ENCODE measurements around the gene PLPP3.

PLPP3 gene

GRCh38 chr1:56566994-56567393 is 12.4 kb downstream of the PLPP3 start:
- CTCF ChIA-PET, result interaction anchor here (0.6 to 1.2 kb wide), 4 partner anchors 8 to 1239 kb away, joined by 3 read pairs; no protein-coding TSS in a partner anchor
- WGBS (ENCODE audit: insufficient coverage), result 100% methylated on average over 3 of the region's 5 CpGs
- no peak for DNase-seq

GRCh38 chr1:56566061-56566744 is 13.2 kb downstream of the PLPP3 start:
- Histone ChIP-seq H3K4me3 (ENCODE audit: control insufficient read depth in 1 of 7, extremely low read depth in 1 of 7, insufficient read depth in 4 of 7, low read depth in 2 of 7, low read length in 6 of 7) (no peak overlapping the region), H3K27ac (ENCODE audit: insufficient read depth in 1 of 2, low read depth in 1 of 2, low read length in 2 of 2, poor library complexity in 1 of 2, severe bottlenecking in 2 of 2) (no peak overlapping the region), H3K36me3 (ENCODE audit: control insufficient read depth in 4 of 4, insufficient read depth in 4 of 4, low read length in 3 of 4) (no peaks in the 10 kb centered on the region), H3K27me3 (replicated peaks in 2 of 5; ENCODE audit: control insufficient read depth in 4 of 5, insufficient read depth in 5 of 5, low read length in 4 of 5) (peaks cover 0 to 2% (median 0%) of the 10 kb centered on the region in 5 experiments), H3K9me3 (ENCODE audit: control extremely low read depth in 1 of 5, control insufficient read depth in 4 of 5, insufficient read depth in 2 of 5, low read depth in 1 of 5, low read length in 4 of 5) (no peaks in the 10 kb centered on the region), H3K4me1 (ENCODE audit: control extremely low read depth in 1 of 4, control insufficient read depth in 4 of 4, insufficient read depth in 4 of 4, low read length in 3 of 4) (peaks cover 0 to 5% (median under 1%) of the 10 kb centered on the region in 4 experiments)
- 97% methylated on average over 6 of the region's 9 CpGs for WGBS (ENCODE audit: insufficient coverage)
- ChIA-PET POLR2A (no interaction called here), CTCF (interaction anchor here (0.6 to 1.2 kb wide), 3 partner anchors 9 to 1238 kb away, joined by 3 read pairs; no protein-coding TSS in a partner anchor)
- no peak for DNase-seq

More at GRCh38 chr1:56566994-56567393, 12.4 kb downstream of the PLPP3 start:
- Histone ChIP-seq H3K27ac (ENCODE audit: insufficient read depth in 1 of 2, low read depth in 1 of 2, low read length in 2 of 2, poor library complexity in 1 of 2, severe bottlenecking in 2 of 2) (no peak overlapping the region), H3K9me3 (ENCODE audit: control extremely low read depth in 1 of 5, control insufficient read depth in 4 of 5, insufficient read depth in 2 of 5, low read depth in 1 of 5, low read length in 4 of 5) (no peaks in the 10 kb centered on the region), H3K4me1 (ENCODE audit: control extremely low read depth in 1 of 4, control insufficient read depth in 4 of 4, insufficient read depth in 4 of 4, low read length in 3 of 4) (peaks cover 0 to 5% (median under 1%) of the 10 kb centered on the region in 4 experiments), H3K36me3 (ENCODE audit: control insufficient read depth in 4 of 4, insufficient read depth in 4 of 4, low read length in 3 of 4) (no peaks in the 10 kb centered on the region), H3K27me3 (replicated peaks in 2 of 5; ENCODE audit: control insufficient read depth in 4 of 5, insufficient read depth in 5 of 5, low read length in 4 of 5) (peaks cover 0 to 2% (median 0%) of the 10 kb centered on the region in 5 experiments), H3K4me3 (ENCODE audit: control insufficient read depth in 1 of 7, extremely low read depth in 1 of 7, insufficient read depth in 4 of 7, low read depth in 2 of 7, low read length in 6 of 7) (no peak overlapping the region)
- POLR2A ChIA-PET, result no interaction called here

GRCh38 chr1:56564615-56565014 is 14.7 kb downstream of the PLPP3 start:
- Histone ChIP-seq H3K36me3 (ENCODE audit: control insufficient read depth in 4 of 4, insufficient read depth in 4 of 4, low read length in 3 of 4) (no peaks in the 10 kb centered on the region), H3K4me1 (ENCODE audit: control extremely low read depth in 1 of 4, control insufficient read depth in 4 of 4, insufficient read depth in 4 of 4, low read length in 3 of 4) (peaks cover 0 to 5% (median under 1%) of the 10 kb centered on the region in 4 experiments), H3K27me3 (replicated peaks in 2 of 5; ENCODE audit: control insufficient read depth in 4 of 5, insufficient read depth in 5 of 5, low read length in 4 of 5) (peaks cover 0 to 2% (median 0%) of the 10 kb centered on the region in 5 experiments), H3K27ac (ENCODE audit: insufficient read depth in 1 of 2, low read depth in 1 of 2, low read length in 2 of 2, poor library complexity in 1 of 2, severe bottlenecking in 2 of 2) (no peak overlapping the region), H3K4me3 (ENCODE audit: control insufficient read depth in 1 of 7, extremely low read depth in 1 of 7, insufficient read depth in 4 of 7, low read depth in 2 of 7, low read length in 6 of 7) (no peak overlapping the region), H3K9me3 (ENCODE audit: control extremely low read depth in 1 of 5, control insufficient read depth in 4 of 5, insufficient read depth in 2 of 5, low read depth in 1 of 5, low read length in 4 of 5) (no peaks in the 10 kb centered on the region)
- POLR2A ChIA-PET, result no interaction called here
- CTCF ChIA-PET, result interaction anchor here (1.8 to 2.2 kb wide), 2 partner anchors 13 to 18 kb away, joined by 5 to 7 read pairs; no protein-coding TSS in a partner anchor
- WGBS (ENCODE audit: insufficient coverage), result no CpG with 5 or more reads among the region's 2 CpGs
- DNase-seq, result no peak

- Histone ChIP-seq H3K27ac (ENCODE audit: insufficient read depth in 1 of 2, low read depth in 1 of 2, low read length in 2 of 2, poor library complexity in 1 of 2, severe bottlenecking in 2 of 2) (no peak overlapping the region), H3K36me3 (ENCODE audit: control insufficient read depth in 4 of 4, insufficient read depth in 4 of 4, low read length in 3 of 4) (no peaks in the 10 kb centered on the region), H3K4me1 (ENCODE audit: control extremely low read depth in 1 of 4, control insufficient read depth in 4 of 4, insufficient read depth in 4 of 4, low read length in 3 of 4) (peaks cover 0 to 5% (median under 1%) of the 10 kb centered on the region in 4 experiments), H3K4me3 (ENCODE audit: control insufficient read depth in 1 of 7, extremely low read depth in 1 of 7, insufficient read depth in 4 of 7, low read depth in 2 of 7, low read length in 6 of 7) (no peak overlapping the region), H3K27me3 (replicated peaks in 2 of 5; ENCODE audit: control insufficient read depth in 4 of 5, insufficient read depth in 5 of 5, low read length in 4 of 5) (peaks cover 0 to 2% (median 0%) of the 10 kb centered on the region in 5 experiments), H3K9me3 (ENCODE audit: control extremely low read depth in 1 of 5, control insufficient read depth in 4 of 5, insufficient read depth in 2 of 5, low read depth in 1 of 5, low read length in 4 of 5) (no peaks in the 10 kb centered on the region)
- DNase-seq, result no peak
- ChIA-PET CTCF (interaction anchor here (1.0 to 2.2 kb wide), 4 partner anchors 11 to 154 kb away, joined by 3 to 7 read pairs (median 6); no protein-coding TSS in a partner anchor), POLR2A (no interaction called here)
- WGBS (ENCODE audit: insufficient coverage), result 70% methylated on average over 2 of the region's 3 CpGs
These were observed 15.8 kb downstream of the PLPP3 start for GRCh38 chr1:56563568-56563967.

- POLR2A ChIA-PET, result no interaction called here
- peaks cover 0 to 5% (median under 1%) of the 10 kb centered on the region in 4 experiments for H3K4me1 ChIP-seq (ENCODE audit: control extremely low read depth in 1 of 4, control insufficient read depth in 4 of 4, insufficient read depth in 4 of 4, low read length in 3 of 4)
These were observed 16.4 kb downstream of the PLPP3 start for GRCh38 chr1:56562891-56563452.

GRCh38 chr1:56561227-56562019 is 17.9 kb downstream of the PLPP3 start:
- no peak overlapping the region for H3K4me3 ChIP-seq (ENCODE audit: control insufficient read depth in 1 of 7, extremely low read depth in 1 of 7, insufficient read depth in 4 of 7, low read depth in 2 of 7, low read length in 6 of 7)
- ChIA-PET CTCF (no interaction called here), POLR2A (no interaction called here)
- peaks cover 0 to 2% (median 0%) of the 10 kb centered on the region in 5 experiments for H3K27me3 ChIP-seq (replicated peaks in 2 of 5; ENCODE audit: control insufficient read depth in 4 of 5, insufficient read depth in 5 of 5, low read length in 4 of 5)
- peaks cover 0 to 5% (median under 1%) of the 10 kb centered on the region in 4 experiments for H3K4me1 ChIP-seq (ENCODE audit: control extremely low read depth in 1 of 4, control insufficient read depth in 4 of 4, insufficient read depth in 4 of 4, low read length in 3 of 4)
- no peak overlapping the region for H3K27ac ChIP-seq (ENCODE audit: insufficient read depth in 1 of 2, low read depth in 1 of 2, low read length in 2 of 2, poor library complexity in 1 of 2, severe bottlenecking in 2 of 2)
- DNase-seq, result no peak
- WGBS (ENCODE audit: insufficient coverage), result 93% methylated on average over 2 of the region's 8 CpGs
- no peaks in the 10 kb centered on the region for H3K9me3 ChIP-seq (ENCODE audit: control extremely low read depth in 1 of 5, control insufficient read depth in 4 of 5, insufficient read depth in 2 of 5, low read depth in 1 of 5, low read length in 4 of 5)
- no peaks in the 10 kb centered on the region for H3K36me3 ChIP-seq (ENCODE audit: control insufficient read depth in 4 of 4, insufficient read depth in 4 of 4, low read length in 3 of 4)

More at GRCh38 chr1:56562891-56563452, 16.4 kb downstream of the PLPP3 start:
- Histone ChIP-seq H3K36me3 (ENCODE audit: control insufficient read depth in 4 of 4, insufficient read depth in 4 of 4, low read length in 3 of 4) (no peaks in the 10 kb centered on the region), H3K4me3 (ENCODE audit: control insufficient read depth in 1 of 7, extremely low read depth in 1 of 7, insufficient read depth in 4 of 7, low read depth in 2 of 7, low read length in 6 of 7) (no peak overlapping the region), H3K27ac (ENCODE audit: insufficient read depth in 1 of 2, low read depth in 1 of 2, low read length in 2 of 2, poor library complexity in 1 of 2, severe bottlenecking in 2 of 2) (no peak overlapping the region), H3K27me3 (replicated peaks in 2 of 5; ENCODE audit: control insufficient read depth in 4 of 5, insufficient read depth in 5 of 5, low read length in 4 of 5) (peaks cover 0 to 2% (median 0%) of the 10 kb centered on the region in 5 experiments), H3K9me3 (ENCODE audit: control extremely low read depth in 1 of 5, control insufficient read depth in 4 of 5, insufficient read depth in 2 of 5, low read depth in 1 of 5, low read length in 4 of 5) (no peaks in the 10 kb centered on the region)
- no peak for DNase-seq
- WGBS (ENCODE audit: insufficient coverage), result no CpG with 5 or more reads among the region's 2 CpGs
- CTCF ChIA-PET, result interaction anchor here (2.0 kb wide), 1 partner anchor 12 kb away, joined by 6 read pairs; no protein-coding TSS in a partner anchor

Data from common myeloid progenitor, CD34-positive (primary cell).